IMR-90 (cell line): Measurements from ENCODE around the gene ZGRF1.

Experiments used
- CTCF ChIP-seq: conservative IDR thresholded peaks from 2 replicates; pipeline ENCODE4 v1.5.1; 2012; ENCODE audit warnings: mild to moderate bottlenecking, low read depth, low read length, improper control_type of control experiment
- MAFK ChIP-seq: IDR thresholded peaks from 2 replicates; pipeline ENCODE4 v1.6.1; 2012; ENCODE audit warnings: low read depth, low read length, improper control_type of control experiment
- POLR2A ChIP-seq: IDR thresholded peaks from 2 replicates; pipeline ENCODE4 v1.6.1; 2012; ENCODE audit warnings: mild to moderate bottlenecking, low read depth, low read length
- RAD21 ChIP-seq: IDR thresholded peaks from 2 replicates; pipeline ENCODE4 v1.6.1; 2012; ENCODE audit warnings: low read length, improper control_type of control experiment
- RCOR1 ChIP-seq: IDR thresholded peaks from 2 replicates; pipeline ENCODE4 v1.6.1; 2012; ENCODE audit warnings: mild to moderate bottlenecking, low read length, improper control_type of control experiment; ENCODE audit not compliant: insufficient replicate concordance
- RFX5 ChIP-seq: IDR thresholded peaks from 2 replicates; pipeline ENCODE4 v1.8.0; 2012; ENCODE audit warnings: low read depth, mild to moderate bottlenecking, low read length, moderate library complexity

GRCh38 chr4:112604589-112604988, 32.1 kb downstream of the ZGRF1 start:
- TF ChIP-seq RCOR1 (no peak), RFX5 (no peak), CTCF (peak; percentile 73), MAFK (no peak), POLR2A (no peak), RAD21 (peak; percentile 80)
